AG10803 (cell line): ENCODE measurements around the gene VDR.

Source experiments
- DNase-seq: peaks from one replicate; pipeline ENCODE4 v3.0.0; 2010; ENCODE audit warnings: low read depth
- H3K4me3 ChIP-seq: 2 replicates; pipeline ENCODE4 v1.5.1; 2011; ENCODE audit warnings: mild to moderate bottlenecking, low read length, control low read depth
- TF ChIP-seq, protein P1 (sequence below): conservative IDR thresholded peaks from 2 replicates; pipeline ENCODE4 v1.5.1; 2011; ENCODE audit warnings: mild to moderate bottlenecking, low read length, control low read depth, inconsistent platforms

VDR gene

DNA sequence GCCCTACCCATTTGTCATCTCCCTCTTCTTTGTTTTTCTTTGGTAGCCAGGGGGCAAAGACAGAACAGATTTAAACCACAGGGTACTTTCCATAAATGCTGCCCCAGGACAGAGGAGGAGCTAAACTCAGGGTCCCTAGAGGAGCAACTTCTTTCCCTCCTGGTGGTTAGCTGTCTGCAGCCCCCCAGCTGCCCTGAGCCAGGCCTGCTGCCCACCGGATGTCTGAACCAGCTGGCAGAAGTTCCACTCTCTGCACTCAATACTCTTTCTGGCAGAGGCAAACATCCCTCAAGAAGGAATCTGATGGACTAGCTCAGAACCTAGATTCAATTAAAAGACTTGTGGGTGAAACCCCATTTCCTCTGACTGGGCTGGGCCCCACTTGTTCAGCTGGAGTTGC lies 10.7 kb downstream of the VDR start:
- TF ChIP-seq, protein P1, sequence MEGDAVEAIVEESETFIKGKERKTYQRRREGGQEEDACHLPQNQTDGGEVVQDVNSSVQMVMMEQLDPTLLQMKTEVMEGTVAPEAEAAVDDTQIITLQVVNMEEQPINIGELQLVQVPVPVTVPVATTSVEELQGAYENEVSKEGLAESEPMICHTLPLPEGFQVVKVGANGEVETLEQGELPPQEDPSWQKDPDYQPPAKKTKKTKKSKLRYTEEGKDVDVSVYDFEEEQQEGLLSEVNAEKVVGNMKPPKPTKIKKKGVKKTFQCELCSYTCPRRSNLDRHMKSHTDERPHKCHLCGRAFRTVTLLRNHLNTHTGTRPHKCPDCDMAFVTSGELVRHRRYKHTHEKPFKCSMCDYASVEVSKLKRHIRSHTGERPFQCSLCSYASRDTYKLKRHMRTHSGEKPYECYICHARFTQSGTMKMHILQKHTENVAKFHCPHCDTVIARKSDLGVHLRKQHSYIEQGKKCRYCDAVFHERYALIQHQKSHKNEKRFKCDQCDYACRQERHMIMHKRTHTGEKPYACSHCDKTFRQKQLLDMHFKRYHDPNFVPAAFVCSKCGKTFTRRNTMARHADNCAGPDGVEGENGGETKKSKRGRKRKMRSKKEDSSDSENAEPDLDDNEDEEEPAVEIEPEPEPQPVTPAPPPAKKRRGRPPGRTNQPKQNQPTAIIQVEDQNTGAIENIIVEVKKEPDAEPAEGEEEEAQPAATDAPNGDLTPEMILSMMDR, result no peak
- no peak for DNase-seq
- H3K4me3 ChIP-seq, result no peak overlapping the region

DNA sequence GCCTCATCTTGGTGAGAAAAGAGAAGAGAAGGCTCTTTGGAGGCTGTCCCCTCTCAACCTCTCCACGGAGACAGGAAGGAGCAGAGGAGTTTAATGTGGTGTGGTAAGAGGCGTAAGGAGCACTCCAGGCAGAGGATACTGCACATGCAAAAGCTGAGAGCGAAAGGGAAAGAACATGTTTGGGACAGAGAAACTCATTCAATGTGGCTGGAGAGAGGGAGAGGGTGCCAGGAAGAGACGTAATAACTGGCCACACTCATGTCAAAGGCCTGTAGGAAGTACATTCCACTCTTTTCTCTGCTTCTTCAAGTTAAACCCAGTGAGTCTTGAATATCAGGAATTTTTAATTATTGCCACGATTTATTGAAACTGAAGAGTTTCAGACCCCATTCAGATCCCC lies 12.0 kb downstream of the VDR start:
- DNase-seq, result peak; percentile 83
- TF ChIP-seq, protein P1, result no peak
- no peak overlapping the region for H3K4me3 ChIP-seq

DNA sequence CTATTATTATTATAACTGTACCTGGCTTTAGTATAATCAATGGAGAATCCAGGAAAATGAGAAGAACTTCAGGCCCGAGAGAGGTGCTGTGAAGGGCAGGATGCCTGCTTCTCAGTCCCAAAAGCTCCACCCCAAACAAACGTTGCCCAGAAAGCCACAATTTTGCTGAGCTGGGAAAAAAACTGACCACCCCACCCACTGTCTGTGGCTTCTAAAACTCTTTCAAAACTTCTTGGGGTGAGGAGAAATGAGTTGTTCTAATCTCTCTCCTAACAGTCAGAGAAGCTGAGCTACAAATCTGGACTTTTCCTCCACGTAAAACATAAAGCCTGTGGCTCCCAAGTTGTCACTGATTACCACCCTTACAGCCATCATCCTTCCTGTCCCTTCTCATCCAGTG lies 13.4 kb downstream of the VDR start:
- no peak for DNase-seq
- TF ChIP-seq, protein P1, result no peak
- no peak overlapping the region for H3K4me3 ChIP-seq

DNA sequence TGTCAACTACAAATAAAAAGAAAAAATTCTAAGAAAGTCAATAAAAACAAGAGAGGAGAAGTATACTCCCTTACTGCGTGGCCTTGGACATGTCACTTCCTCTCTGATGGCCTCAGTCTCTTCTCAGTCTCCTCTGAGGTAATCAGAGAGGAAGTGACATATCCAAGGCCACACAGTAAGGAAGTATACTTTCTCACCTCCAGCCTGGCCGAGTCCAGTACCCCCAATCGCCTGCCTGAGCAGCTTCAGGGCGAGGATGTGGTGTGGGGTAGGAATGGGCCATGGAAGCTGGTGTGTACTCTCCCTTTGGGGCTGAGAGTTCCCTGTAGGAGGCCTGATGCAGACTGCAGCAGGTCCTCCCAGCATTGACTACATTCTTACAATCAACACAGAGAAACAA lies 15.8 kb downstream of the VDR start:
- H3K4me3 ChIP-seq, result no peak overlapping the region
- TF ChIP-seq, protein P1, result no peak
- DNase-seq, result no peak

DNA sequence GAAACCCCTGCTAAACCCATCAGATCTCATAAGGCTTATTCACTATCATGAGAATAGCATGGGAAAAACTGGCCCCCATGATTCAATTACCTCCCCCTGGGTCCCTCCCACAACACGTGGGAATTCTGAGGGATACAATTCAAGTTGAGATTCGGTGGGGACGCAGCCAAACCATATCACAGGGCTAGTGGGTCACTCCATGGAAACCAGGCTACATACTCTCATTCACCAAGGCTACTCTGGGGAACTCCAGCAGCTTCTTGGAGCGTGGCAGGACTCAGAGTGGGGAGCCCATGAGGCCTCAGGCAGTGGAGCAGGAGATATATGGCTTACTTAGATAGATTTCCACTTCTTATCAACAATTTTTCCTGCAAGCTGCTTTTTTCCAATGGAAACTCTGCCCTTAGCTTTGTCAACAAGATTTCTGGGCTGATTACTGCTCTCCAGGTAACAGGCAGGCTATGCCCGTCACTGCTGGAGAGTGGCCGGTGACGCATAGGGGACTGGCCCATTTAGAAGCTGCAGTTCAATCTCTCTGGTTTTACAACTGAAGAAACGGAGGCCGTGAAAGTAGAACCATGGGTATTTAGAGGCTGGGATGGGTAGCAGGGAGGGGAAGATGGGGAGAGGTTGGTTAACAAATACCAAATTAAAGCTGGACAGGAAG lies 16.5 kb downstream of the VDR start:
- TF ChIP-seq, protein P1, result no peak
- no peak for DNase-seq
- no peak overlapping the region for H3K4me3 ChIP-seq

DNA sequence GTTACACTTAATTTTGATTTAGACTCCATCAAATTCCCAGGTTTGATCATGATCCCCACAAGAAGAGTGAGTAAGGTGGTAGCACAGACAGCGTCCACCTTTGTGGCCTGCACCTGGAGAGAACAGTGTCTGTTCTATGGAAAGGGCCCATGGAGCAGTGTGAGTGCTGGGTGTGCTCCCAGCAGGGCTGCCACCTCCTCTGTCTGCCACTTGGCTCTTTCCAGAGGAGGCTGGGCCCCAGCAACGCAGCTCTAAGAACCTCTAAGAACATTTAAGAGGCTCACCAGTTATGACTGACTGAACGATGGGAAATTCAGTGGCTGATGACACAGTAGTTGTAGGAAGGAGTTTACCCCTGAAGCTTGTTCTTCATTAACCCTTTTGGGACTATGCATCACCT lies 17.3 kb downstream of the VDR start:
- DNase-seq, result no peak
- TF ChIP-seq, protein P1, result no peak
- no peak overlapping the region for H3K4me3 ChIP-seq

DNA sequence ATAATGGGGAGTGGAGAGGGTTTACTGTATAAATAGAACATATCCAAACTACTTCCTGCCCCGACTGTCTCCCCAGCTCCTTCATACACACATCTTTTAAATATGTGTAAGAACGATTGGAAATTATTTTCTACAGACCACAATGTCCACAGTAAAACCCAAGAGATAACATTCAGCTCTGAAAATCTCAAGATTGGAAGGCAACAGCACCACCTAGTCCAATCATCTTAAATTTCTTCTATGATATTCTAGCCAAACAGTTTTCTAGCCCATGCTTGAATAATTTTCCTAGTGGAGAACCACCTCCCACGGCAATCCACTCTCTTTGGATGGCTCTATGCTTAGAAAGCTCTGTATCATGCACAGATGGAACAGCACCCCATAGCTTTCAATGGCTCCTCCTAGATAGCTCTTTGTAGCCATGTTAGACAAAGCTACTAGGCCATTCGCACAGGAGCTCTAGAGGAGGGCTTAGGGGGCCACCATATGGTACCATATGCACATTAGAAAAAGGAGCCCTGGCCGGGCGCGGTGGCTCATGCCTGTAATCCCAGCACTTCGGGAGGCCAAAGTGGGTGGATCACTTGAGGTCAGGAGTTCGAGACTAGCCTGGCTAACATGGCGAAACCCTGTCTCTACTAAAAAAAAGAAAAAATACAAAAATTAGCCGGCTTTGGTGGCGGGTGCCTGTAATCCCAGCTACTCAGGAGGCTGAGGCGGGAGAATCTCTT lies 18.1 kb downstream of the VDR start:
- no peak for DNase-seq
- no peak overlapping the region for H3K4me3 ChIP-seq
- TF ChIP-seq, protein P1, result 0 out of 2 replicates have a peak, but pooled peaks have one; percentile 13
